Calu3 (cell line): ENCODE results near the gene PANK2. TPM values are rescaled to one million over a fixed set of nuclear protein-coding genes. Genes with fewer than 3 reads are reported as not detected.

Experiments
- BruUV-seq: library from RNA; stranded (reverse); fragments of 400-500 nt; replicated peaks from 2 replicates; lab custom pipeline; 2021; lab: Mats Ljungman, UMichigan
- CTCF ChIA-PET: fragments of 300-600 bp; sonication (Branson Sonifier 250); formaldehyde crosslinking; loops from one replicate; lab custom pipeline; 2022; ENCODE audit warnings: antibody characterized with exemption; lab: Charles Lee
- DNase-seq: peaks from one replicate; pipeline ENCODE4 v3.0.0; 2022
- H3K27ac Mint-ChIP-seq: one replicate; pipeline ENCODE4 v1.8.0; 2022; ENCODE audit warnings: mixed read lengths; ENCODE audit not compliant: unreplicated experiment
- H3K27me3 Mint-ChIP-seq: one replicate; pipeline ENCODE4 v1.8.0; 2022; ENCODE audit warnings: mixed read lengths; ENCODE audit not compliant: unreplicated experiment
- H3K36me3 Mint-ChIP-seq: one replicate; pipeline ENCODE4 v1.8.0; 2022; ENCODE audit warnings: mild to moderate bottlenecking, moderate library complexity, mixed read lengths; ENCODE audit not compliant: insufficient read depth, unreplicated experiment
- H3K4me1 Mint-ChIP-seq: one replicate; pipeline ENCODE4 v1.8.0; 2022; ENCODE audit warnings: mild to moderate bottlenecking, low read depth, mixed read lengths; ENCODE audit not compliant: unreplicated experiment
- H3K4me3 Mint-ChIP-seq: one replicate; pipeline ENCODE4 v1.8.0; 2022; ENCODE audit warnings: mild to moderate bottlenecking, low read depth, moderate library complexity, mixed read lengths; ENCODE audit not compliant: unreplicated experiment
- H3K9me3 Mint-ChIP-seq: one replicate; pipeline ENCODE4 v1.8.0; 2022; ENCODE audit warnings: low read depth, mixed read lengths; ENCODE audit not compliant: unreplicated experiment
- intact Hi-C: fragments of 100-400 bp; cut with micrococcal nuclease; formaldehyde crosslinking; loops from one replicate; pipeline ENCODE4 v1.10.0; 2022; ENCODE audit not compliant: unreplicated experiment
- total RNA-seq: library from RNA; stranded (reverse); gene quantifications from 2 replicates; pipeline ENCODE4 v1.2.3, GENCODE V29; 2022
- TF ChIP-seq, protein P1 (sequence below): fragments of 200-600 bp; IDR thresholded peaks from one replicate; pipeline ENCODE4 v1.8.0; 2022; ENCODE audit warnings: antibody characterized with exemption; ENCODE audit not compliant: unreplicated experiment

PANK2 gene
- total RNA-seq, 1 experiment from 2014 or later: 37.9 TPM

DNA sequence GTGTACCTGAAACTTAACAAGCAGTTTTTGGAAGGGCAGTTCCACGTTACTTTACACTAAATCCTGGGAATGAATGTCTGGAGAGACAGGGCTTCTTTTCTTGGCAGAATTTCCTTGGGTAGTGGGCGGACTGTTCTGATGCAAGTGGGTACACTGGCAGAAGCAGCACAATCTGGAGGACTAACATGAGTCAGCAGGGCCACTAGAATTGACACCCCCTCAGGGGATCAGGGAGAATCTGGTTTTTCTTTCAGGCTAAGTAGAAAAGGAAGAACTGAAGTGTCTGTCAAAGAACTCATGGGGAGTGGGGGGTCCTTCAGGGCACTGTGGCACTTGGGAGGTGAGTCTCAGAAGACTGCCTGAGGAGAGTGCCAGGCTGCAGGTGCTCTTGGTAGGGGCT, 34.6 kb downstream of the PANK2 start:
- Mint-ChIP-seq H3K36me3 (peaks cover 49% of the 10 kb centered on the region), H3K4me3 (no peak overlapping the region), H3K9me3 (no peaks in the 10 kb centered on the region), H3K27ac (no peak overlapping the region), H3K4me1 (peaks cover 12% of the 10 kb centered on the region), H3K27me3 (no peaks in the 10 kb centered on the region)
- BruUV-seq: no TSS peak
- DNase-seq: no peak
- intact Hi-C loops: no loop called here
- CTCF ChIA-PET: no interaction called here
- TF ChIP-seq, protein P1, sequence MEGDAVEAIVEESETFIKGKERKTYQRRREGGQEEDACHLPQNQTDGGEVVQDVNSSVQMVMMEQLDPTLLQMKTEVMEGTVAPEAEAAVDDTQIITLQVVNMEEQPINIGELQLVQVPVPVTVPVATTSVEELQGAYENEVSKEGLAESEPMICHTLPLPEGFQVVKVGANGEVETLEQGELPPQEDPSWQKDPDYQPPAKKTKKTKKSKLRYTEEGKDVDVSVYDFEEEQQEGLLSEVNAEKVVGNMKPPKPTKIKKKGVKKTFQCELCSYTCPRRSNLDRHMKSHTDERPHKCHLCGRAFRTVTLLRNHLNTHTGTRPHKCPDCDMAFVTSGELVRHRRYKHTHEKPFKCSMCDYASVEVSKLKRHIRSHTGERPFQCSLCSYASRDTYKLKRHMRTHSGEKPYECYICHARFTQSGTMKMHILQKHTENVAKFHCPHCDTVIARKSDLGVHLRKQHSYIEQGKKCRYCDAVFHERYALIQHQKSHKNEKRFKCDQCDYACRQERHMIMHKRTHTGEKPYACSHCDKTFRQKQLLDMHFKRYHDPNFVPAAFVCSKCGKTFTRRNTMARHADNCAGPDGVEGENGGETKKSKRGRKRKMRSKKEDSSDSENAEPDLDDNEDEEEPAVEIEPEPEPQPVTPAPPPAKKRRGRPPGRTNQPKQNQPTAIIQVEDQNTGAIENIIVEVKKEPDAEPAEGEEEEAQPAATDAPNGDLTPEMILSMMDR: no peak

DNA sequence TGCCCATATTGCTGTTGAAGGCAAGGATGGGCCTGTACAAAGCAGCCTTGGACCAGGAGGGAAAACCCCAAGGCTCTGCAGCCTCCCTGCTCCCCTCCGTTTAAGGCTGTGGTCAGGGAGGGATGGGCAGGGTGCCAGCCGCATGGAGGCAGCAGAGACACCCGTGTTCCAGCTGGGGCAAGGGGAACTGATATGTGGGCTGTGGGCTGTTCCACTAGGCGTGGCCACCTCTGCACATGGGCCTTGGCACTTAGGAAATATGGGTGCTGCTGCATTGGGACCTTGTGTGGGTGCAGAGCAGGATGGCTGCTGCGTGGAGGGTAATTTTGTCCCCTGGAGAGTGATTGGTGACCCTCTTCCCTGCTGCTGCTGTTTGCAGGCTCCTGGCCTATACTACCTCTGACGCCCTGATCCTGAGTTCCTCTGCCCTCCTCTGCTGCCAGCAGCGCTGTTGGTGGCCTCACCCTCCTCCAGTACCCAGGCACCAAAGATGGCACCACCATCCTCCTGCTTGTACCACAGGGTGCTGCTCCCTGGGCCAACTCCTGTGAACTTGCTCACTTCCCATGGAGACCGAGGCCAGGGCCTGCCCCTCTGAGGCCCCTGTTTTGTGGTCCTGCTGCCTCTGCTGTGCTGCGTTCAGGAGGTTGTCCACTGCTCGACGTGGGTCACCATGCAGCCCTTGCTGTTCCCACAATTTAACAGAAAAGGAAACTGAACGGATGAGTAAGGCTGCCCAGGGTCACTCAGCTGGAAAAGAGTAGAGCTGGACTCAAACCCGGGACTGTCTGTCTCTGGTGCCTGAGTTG, 35.3 kb downstream of the PANK2 start:
- no peak for DNase-seq
- Mint-ChIP-seq H3K36me3 (peaks cover 53% of the 10 kb centered on the region), H3K4me3 (no peak overlapping the region), H3K4me1 (peaks cover 12% of the 10 kb centered on the region), H3K27me3 (no peaks in the 10 kb centered on the region), H3K27ac (peak overlapping the region; percentile 42), H3K9me3 (no peaks in the 10 kb centered on the region)
- CTCF ChIA-PET: no interaction called here
- TF ChIP-seq, protein P1: no peak
- no TSS peak for BruUV-seq
- intact Hi-C loops: no loop called here

GRCh38 chr20:3925113-3925695, 36.0 kb downstream of the PANK2 start:
- DNase-seq: no peak
- intact Hi-C loops: no loop called here
- Mint-ChIP-seq H3K9me3 (no peaks in the 10 kb centered on the region), H3K27me3 (no peaks in the 10 kb centered on the region), H3K4me3 (no peak overlapping the region), H3K36me3 (peaks cover 53% of the 10 kb centered on the region), H3K27ac (peak overlapping the region; percentile 42), H3K4me1 (peaks cover 12% of the 10 kb centered on the region)
- no TSS peak for BruUV-seq
- CTCF ChIA-PET: no interaction called here
- TF ChIP-seq, protein P1: no peak

GRCh38 chr20:3925899-3926638, 36.9 kb downstream of the PANK2 start:
- TF ChIP-seq, protein P1: no peak
- no peak overlapping the region for H3K4me3 Mint-ChIP-seq
- intact Hi-C loops: no loop called here
- no peaks in the 10 kb centered on the region for H3K27me3 Mint-ChIP-seq
- peak overlapping the region; percentile 37 for H3K27ac Mint-ChIP-seq
- H3K4me1 Mint-ChIP-seq: peaks cover 12% of the 10 kb centered on the region
- CTCF ChIA-PET: no interaction called here
- BruUV-seq: no TSS peak
- peaks cover 58% of the 10 kb centered on the region for H3K36me3 Mint-ChIP-seq
- DNase-seq: no peak
- H3K9me3 Mint-ChIP-seq: no peaks in the 10 kb centered on the region
